Measurements from ENCODE around the gene USH1G.

USH1G gene

DNA sequence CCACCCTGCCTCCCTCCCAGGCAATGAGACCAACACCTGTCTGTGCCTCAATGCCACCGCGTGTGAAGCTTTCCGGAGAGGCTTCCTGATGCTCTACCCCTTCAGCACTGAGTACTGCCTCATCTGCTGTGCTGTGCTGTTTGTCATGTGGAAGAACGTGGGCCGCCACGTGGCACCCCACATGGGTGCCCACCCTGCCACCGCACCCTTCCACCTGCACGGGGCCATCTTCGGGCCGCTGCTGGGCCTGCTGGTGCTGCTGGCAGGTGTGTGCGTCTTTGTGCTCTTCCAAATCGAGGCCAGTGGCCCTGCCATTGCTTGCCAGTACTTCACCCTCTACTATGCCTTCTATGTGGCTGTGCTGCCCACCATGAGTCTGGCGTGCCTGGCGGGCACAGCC, 23.6 kb upstream of the USH1G start:
- no peak for DNase-seq (ENCODE audit: low spot score)
- no peak for TF ChIP-seq CTCF (IDR thresholded peaks at IDR 0.05; ENCODE audit: extremely low read depth, missing control alignments)

GRCh38 chr17:74945543-74945942, 22.5 kb upstream of the USH1G start:
- DNase-seq (ENCODE audit: low spot score) = peak; percentile 84
- TF ChIP-seq CTCF (IDR thresholded peaks at IDR 0.05; ENCODE audit: extremely low read depth, missing control alignments) = no peak

- TF ChIP-seq CTCF (IDR thresholded peaks at IDR 0.05; ENCODE audit: extremely low read depth, missing control alignments) = no peak
- DNase-seq (ENCODE audit: low spot score) = no peak
Observed at GRCh38 chr17:74943808-74944522, 20.9 kb upstream of the USH1G start.

DNA sequence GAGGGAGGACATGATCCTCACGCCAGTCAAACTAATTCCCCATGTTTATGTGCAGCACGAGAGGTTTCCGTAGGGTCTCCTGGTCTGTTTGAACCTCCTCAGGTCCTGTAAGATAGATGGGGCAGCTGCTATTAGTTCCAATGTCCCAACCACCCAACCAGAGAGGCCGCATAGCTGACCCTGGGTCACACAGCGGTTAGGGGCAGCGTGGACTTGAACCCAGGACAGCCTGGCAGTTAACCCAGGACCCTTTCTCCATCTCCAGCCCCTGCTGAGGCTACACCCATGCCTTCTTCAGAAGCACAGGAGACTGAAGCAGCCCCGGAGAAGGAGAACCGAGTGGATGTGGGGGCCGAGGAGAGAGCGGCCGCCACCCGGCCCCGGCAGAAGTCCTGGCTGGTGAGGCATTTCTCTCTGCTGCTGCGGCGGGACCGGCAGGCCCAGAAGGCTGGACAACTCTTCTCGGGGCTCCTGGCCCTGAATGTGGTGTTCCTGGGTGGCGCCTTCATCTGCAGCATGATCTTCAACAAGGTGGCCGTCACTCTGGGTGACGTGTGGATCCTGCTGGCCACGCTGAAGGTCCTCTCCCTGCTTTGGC, 18.2 kb upstream of the USH1G start:
- no peak for DNase-seq (ENCODE audit: low spot score)
- no peak for TF ChIP-seq CTCF (IDR thresholded peaks at IDR 0.05; ENCODE audit: extremely low read depth, missing control alignments)

GRCh38 chr17:74939534-74939933, 16.5 kb upstream of the USH1G start:
- TF ChIP-seq CTCF (IDR thresholded peaks at IDR 0.05; ENCODE audit: extremely low read depth, missing control alignments) = no peak
- no peak for DNase-seq (ENCODE audit: low spot score)

DNA sequence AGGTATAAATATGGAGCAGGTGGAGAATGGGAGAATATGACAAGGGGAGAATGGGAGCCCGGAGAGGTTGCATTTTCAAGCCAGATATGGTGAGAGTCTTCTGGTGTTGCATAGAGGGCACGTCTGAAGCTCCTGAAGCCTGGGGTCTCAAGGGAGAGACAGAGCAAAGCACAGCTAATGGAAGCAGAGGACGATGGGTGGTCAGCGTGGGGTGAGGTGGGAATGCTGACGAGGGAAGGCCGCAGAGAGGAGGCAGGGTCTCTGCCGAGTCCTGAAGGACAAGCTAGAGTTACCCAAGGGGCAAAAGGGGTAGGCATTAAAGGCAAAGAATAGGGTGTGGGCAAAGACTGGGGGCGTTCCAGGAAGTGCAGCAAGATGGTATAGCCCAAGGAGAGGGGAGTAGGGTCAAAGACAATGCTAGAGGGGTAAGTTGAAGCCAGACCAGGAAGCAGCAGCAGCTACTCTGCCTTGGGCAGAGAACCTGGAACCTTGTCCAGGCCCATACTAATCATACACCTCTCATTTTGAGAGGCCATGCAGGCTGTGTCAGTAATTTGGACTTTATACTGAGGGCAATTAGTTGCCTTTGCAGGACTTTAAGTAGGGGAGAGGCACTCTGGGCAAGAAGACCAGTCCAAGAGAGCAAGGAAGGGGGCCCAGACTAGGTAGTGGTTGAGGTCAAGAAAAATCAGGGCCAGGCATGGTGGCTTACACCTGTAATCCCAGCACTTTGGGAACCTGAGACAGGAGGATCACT, 15.3 kb upstream of the USH1G start:
- TF ChIP-seq CTCF (IDR thresholded peaks at IDR 0.05; ENCODE audit: extremely low read depth, missing control alignments) = no peak
- DNase-seq (ENCODE audit: low spot score) = no peak
